Measurements from ENCODE around the gene WBP11. TPM values are rescaled to one million over a fixed set of nuclear protein-coding genes. Genes with fewer than 3 reads are reported as not detected.

Gene WBP11
- total RNA-seq, 4 donors from 2014 or later: 16.7 to 24.4 (median 19.7) TPM

GRCh38 chr12:14779834-14780233, 23.4 kb downstream of the WBP11 start:
- Histone ChIP-seq H3K36me3 (no peaks in the 10 kb centered on the region), H3K4me3 (no peak overlapping the region), H3K27me3 (no peaks in the 10 kb centered on the region), H3K4me1 (peaks cover 15% of the 10 kb centered on the region), H3K9me3 (no peaks in the 10 kb centered on the region), H3K27ac (no peak overlapping the region)
- DNase-seq (ENCODE audit: low spot score in 2 of 2): no peak
- TF ChIP-seq EP300 (IDR thresholded peaks at IDR 0.05) (no peak), CTCF (IDR thresholded peaks at IDR 0.05) (no peak)
- WGBS: 93% methylated on average over 2 of the region's 2 CpGs

GRCh38 chr12:14777271-14777670, 26.0 kb downstream of the WBP11 start:
- Histone ChIP-seq H3K36me3 (no peaks in the 10 kb centered on the region), H3K4me1 (peaks cover 22% of the 10 kb centered on the region), H3K9me3 (no peaks in the 10 kb centered on the region), H3K27me3 (no peaks in the 10 kb centered on the region), H3K4me3 (no peak overlapping the region), H3K27ac (no peak overlapping the region)
- 46% methylated on average over 3 of the region's 3 CpGs for WGBS
- DNase-seq (ENCODE audit: low spot score in 2 of 2): no peak
- TF ChIP-seq EP300 (IDR thresholded peaks at IDR 0.05) (no peak), POLR2AphosphoS5 (IDR thresholded peaks at IDR 0.05) (no peak), POLR2A (IDR thresholded peaks at IDR 0.05) (no peak), CTCF (IDR thresholded peaks at IDR 0.05) (no peak)

DNA sequence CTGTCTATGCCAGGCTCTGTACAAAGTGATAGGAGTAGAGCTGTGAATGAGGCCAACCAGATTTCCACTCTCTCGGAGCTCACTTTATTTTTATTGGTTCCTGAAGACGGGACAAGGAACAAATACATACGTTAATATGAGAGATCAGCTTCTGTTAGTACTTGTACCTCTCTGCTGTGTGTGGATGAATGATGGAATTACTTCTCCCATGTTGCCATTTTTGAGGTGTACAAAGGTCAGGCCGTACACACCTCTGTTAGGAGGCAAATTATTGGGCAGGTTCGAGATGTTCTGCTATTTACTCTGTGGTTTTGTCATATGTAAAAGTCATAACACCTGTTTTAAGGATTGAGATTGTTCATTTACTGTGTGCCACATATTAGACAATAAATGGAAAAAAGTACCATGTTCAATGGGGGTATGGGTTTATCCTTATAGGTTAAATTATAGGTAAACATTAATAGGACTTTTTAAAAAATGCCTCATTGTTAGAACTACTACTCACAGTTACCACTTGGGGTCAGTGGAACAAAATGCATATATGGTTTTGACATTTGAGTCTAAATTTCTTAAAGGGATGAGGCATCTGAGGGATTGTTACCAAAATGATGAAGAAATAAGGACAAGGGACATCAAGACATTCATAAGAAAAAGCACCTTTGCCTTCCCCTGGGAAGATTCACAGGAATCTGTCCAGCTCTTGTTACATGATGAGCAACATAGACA, 26.9 kb downstream of the WBP11 start:
- Histone ChIP-seq H3K27me3 (no peaks in the 10 kb centered on the region), H3K27ac (peak overlapping the region; percentile 99), H3K4me3 (peak overlapping the region; percentile 90), H3K4me1 (peaks cover 29% of the 10 kb centered on the region), H3K9me3 (no peaks in the 10 kb centered on the region), H3K36me3 (no peaks in the 10 kb centered on the region)
- 77% methylated on average over 5 of the region's 5 CpGs for WGBS
- TF ChIP-seq CTCF (IDR thresholded peaks at IDR 0.05): no peak
- TF ChIP-seq EP300 (IDR thresholded peaks at IDR 0.05): no peak
- TF ChIP-seq POLR2A (IDR thresholded peaks at IDR 0.05): no peak
- no peak for TF ChIP-seq POLR2AphosphoS5 (IDR thresholded peaks at IDR 0.05)
- DNase-seq (ENCODE audit: low spot score in 2 of 2): no peak

- DNase-seq (ENCODE audit: low spot score in 2 of 2): no peak
- TF ChIP-seq POLR2A (IDR thresholded peaks at IDR 0.05) (no peak), POLR2AphosphoS5 (IDR thresholded peaks at IDR 0.05) (no peak), CTCF (IDR thresholded peaks at IDR 0.05) (no peak), EP300 (IDR thresholded peaks at IDR 0.05) (no peak)
- Histone ChIP-seq H3K27me3 (no peaks in the 10 kb centered on the region), H3K36me3 (no peaks in the 10 kb centered on the region), H3K4me1 (peaks cover 33% of the 10 kb centered on the region), H3K4me3 (peak overlapping the region; percentile 90), H3K27ac (peak overlapping the region; percentile 99), H3K9me3 (no peaks in the 10 kb centered on the region)
- 18% methylated on average over 1 of the region's 1 CpG for WGBS
Measured at GRCh38 chr12:14775636-14775980, 27.7 kb downstream of the WBP11 start.

- H3K27ac ChIP-seq: peak overlapping the region; percentile 99
- WGBS: 3% methylated on average over 31 of the region's 34 CpGs
- H3K4me3 ChIP-seq: peak overlapping the region; percentile 90
- peaks cover 33% of the 10 kb centered on the region for H3K4me1 ChIP-seq
- no peaks in the 10 kb centered on the region for H3K27me3 ChIP-seq
- no peaks in the 10 kb centered on the region for H3K36me3 ChIP-seq
- TF ChIP-seq POLR2A (IDR thresholded peaks at IDR 0.05) (peak in 1 of 2 donors; percentile 45), CTCF (IDR thresholded peaks at IDR 0.05) (no peak), POLR2AphosphoS5 (IDR thresholded peaks at IDR 0.05) (peak in 1 of 3 donors; percentile 12), EP300 (IDR thresholded peaks at IDR 0.05) (no peak)
- peak; percentile 81 for DNase-seq (ENCODE audit: low spot score in 2 of 2)
- no peaks in the 10 kb centered on the region for H3K9me3 ChIP-seq
Measured at GRCh38 chr12:14774906-14775635, 28.2 kb downstream of the WBP11 start.
